Astrocyte of the spinal cord (primary cell): ENCODE measurements around the gene PSMC1.
"Not testable (repeated sequence)": the region's sequence is repeated elsewhere in the genome, so short reads cannot be mapped to it uniquely, and the experiment has no call there.

Experiments
- DNase-seq: peaks from one replicate; pipeline ENCODE4 v3.0.0; 2011; ENCODE audit warnings: low read depth, low spot score
- H3K4me3 ChIP-seq: 2 replicates; pipeline ENCODE4 v1.5.1; 2011; ENCODE audit warnings: low read depth, mild to moderate bottlenecking, low read length, moderate library complexity
- in situ Hi-C: cut with HindIII; loops from 2 replicates; pipeline ENCODE4 v1.10.0; 2017; ENCODE audit warnings: low sequenced_read_pairs
- TF ChIP-seq, protein P1 (sequence below): IDR thresholded peaks from 2 replicates; pipeline ENCODE4 v1.5.1; 2012; ENCODE audit warnings: low read depth, mild to moderate bottlenecking, low read length, inconsistent platforms

PSMC1 gene

GRCh38 chr14:90242444-90242843, 13.9 kb upstream of the PSMC1 start:
- TF ChIP-seq, protein P1, sequence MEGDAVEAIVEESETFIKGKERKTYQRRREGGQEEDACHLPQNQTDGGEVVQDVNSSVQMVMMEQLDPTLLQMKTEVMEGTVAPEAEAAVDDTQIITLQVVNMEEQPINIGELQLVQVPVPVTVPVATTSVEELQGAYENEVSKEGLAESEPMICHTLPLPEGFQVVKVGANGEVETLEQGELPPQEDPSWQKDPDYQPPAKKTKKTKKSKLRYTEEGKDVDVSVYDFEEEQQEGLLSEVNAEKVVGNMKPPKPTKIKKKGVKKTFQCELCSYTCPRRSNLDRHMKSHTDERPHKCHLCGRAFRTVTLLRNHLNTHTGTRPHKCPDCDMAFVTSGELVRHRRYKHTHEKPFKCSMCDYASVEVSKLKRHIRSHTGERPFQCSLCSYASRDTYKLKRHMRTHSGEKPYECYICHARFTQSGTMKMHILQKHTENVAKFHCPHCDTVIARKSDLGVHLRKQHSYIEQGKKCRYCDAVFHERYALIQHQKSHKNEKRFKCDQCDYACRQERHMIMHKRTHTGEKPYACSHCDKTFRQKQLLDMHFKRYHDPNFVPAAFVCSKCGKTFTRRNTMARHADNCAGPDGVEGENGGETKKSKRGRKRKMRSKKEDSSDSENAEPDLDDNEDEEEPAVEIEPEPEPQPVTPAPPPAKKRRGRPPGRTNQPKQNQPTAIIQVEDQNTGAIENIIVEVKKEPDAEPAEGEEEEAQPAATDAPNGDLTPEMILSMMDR, result no peak
- no peak for DNase-seq
- in situ Hi-C loops, result no loop called here
- no peak overlapping the region for H3K4me3 ChIP-seq

GRCh38 chr14:90246936-90247335, 9.4 kb upstream of the PSMC1 start:
- TF ChIP-seq, protein P1, result no peak
- no peak for DNase-seq
- in situ Hi-C loops, result no loop called here
- no peak overlapping the region for H3K4me3 ChIP-seq

GRCh38 chr14:90247441-90247840, 8.9 kb upstream of the PSMC1 start:
- in situ Hi-C loops, DNase-seq, H3K4me3 ChIP-seq: not testable (repeated sequence)

DNA sequence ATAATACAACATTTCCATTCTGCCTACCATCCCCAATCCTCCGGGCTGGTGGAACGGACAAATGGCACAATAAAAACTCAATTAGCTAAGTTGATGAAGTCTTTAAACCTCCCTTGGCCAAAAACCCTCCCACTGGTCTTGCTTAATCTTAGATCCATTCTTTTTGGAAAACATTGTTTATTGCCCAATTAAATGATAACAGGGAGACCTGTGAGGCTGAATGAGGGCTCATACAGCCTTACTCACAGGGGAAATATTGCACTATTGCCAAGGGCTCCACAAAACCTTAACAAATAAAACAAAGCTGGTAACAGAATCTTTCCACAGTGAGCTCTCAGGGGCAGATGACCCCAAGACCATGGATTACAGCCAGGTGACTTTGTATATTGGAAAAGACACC, 7.8 kb upstream of the PSMC1 start:
- no peak overlapping the region for H3K4me3 ChIP-seq
- TF ChIP-seq, protein P1, result no peak
- in situ Hi-C loops, result no loop called here
- no peak for DNase-seq

GRCh38 chr14:90253826-90254225, 2.5 kb upstream of the PSMC1 start:
- no peak overlapping the region for H3K4me3 ChIP-seq
- TF ChIP-seq, protein P1, result no peak
- no peak for DNase-seq
- in situ Hi-C loops, result no loop called here

DNA sequence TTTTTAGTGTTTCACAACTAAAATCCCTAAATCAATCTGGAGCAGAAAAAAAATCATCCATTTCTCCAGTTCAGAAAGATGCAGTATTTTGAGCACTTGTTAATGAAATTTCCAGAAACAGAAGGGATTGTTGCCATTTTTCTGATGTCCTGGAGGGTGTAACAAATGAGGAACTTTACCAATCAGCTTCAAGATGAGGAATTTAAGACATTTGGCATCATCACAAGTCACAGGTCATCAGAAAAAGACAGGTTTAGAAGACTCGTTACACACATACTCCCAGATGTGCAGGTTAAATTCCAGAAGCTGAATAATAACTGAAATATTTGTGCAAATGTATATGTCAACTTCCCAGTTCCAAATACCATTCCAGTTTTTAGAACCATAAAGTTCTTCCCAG, 482 bp upstream of the PSMC1 start:
- in situ Hi-C loops, result no loop called here

GRCh38 chr14:90263748-90264449, 7.5 kb downstream of the PSMC1 start:
- no peak for DNase-seq
- TF ChIP-seq, protein P1, result no peak
- no peak overlapping the region for H3K4me3 ChIP-seq
- in situ Hi-C loops, result no loop called here

More for the DNA sequence above, 482 bp upstream of the PSMC1 start:
- TF ChIP-seq, protein P1, result no peak
- peak overlapping the region; percentile 89 for H3K4me3 ChIP-seq
- DNase-seq, result no peak
